H1 (cell line): Measurements from ENCODE around the gene COL4A1. TPM values are rescaled to one million over a fixed set of nuclear protein-coding genes. Genes with fewer than 3 reads are reported as not detected.

ENCODE experiments used
- ASH2L ChIP-seq: fragments of 200-600, 300-600 bp; sonication (generic); IDR thresholded peaks from one replicate; pipeline ENCODE4 v1.7.1; 2017; ENCODE audit warnings: low read length
- CHD2 ChIP-seq: IDR thresholded peaks from 2 replicates; pipeline ENCODE4 v1.6.1; 2012; ENCODE audit warnings: low read length, improper control_type of control experiment
- CHD7 ChIP-seq: fragments of 300-600 bp; sonication (generic); IDR thresholded peaks from 2 replicates; pipeline ENCODE4 v1.7.1; 2012; ENCODE audit warnings: low read length, moderate library complexity, mild to moderate bottlenecking, inconsistent platforms; ENCODE audit not compliant: insufficient replicate concordance
- CTBP2 ChIP-seq: IDR thresholded peaks from 2 replicates; pipeline ENCODE4 v1.7.0; 2011; ENCODE audit warnings: borderline replicate concordance, mild to moderate bottlenecking, moderate library complexity, mixed read lengths, low read length; ENCODE audit not compliant: insufficient read depth, insufficient read length
- HDAC2 ChIP-seq, 2 experiments: fragments of 300-600 bp in 1 of 2; sonication (generic) in 1 of 2; IDR thresholded peaks; 2 replicates each; pipeline ENCODE4 v1.6.1; 2011 to 2012; ENCODE audit warnings: low read depth in 2 of 2, low read length in 2 of 2, mild to moderate bottlenecking in 2 of 2, moderate library complexity in 2 of 2, borderline replicate concordance in 1 of 2, inconsistent platforms in 1 of 2
- RAD21 ChIP-seq, 2 experiments: IDR thresholded peaks in 1 of 2; conservative IDR thresholded peaks in 1 of 2; 2 replicates each; pipeline ENCODE4 v1.6.1; 2011; ENCODE audit warnings: low read depth in 2 of 2, low read length in 2 of 2, improper control_type of control experiment in 1 of 2, inconsistent platforms in 1 of 2, mild to moderate bottlenecking in 1 of 2, moderate library complexity in 1 of 2
- SUZ12 ChIP-seq: fragments of 200-600 bp; sonication (generic); IDR thresholded peaks from 2 replicates; pipeline ENCODE4 v1.6.1; 2012; ENCODE audit warnings: mild to moderate bottlenecking, inconsistent platforms, low read length, moderate library complexity, mixed read lengths
- TAF7 ChIP-seq: optimal IDR thresholded peaks from 2 replicates; pipeline ENCODE3; 2011; ENCODE audit warnings: low read depth, mild to moderate bottlenecking, inconsistent platforms, low read length, moderate library complexity, borderline replicate concordance
- TEAD4 ChIP-seq: IDR thresholded peaks from 2 replicates; pipeline ENCODE4 v1.6.1; 2012; ENCODE audit warnings: low read depth, low read length, inconsistent platforms, mixed read lengths
- YY1 ChIP-seq: IDR thresholded peaks from 2 replicates; pipeline ENCODE4 v1.6.1; 2011; ENCODE audit warnings: low read depth, mild to moderate bottlenecking, low read length
- polyA plus RNA-seq, 7 experiments: library from polyadenylated mRNA; depleted of rRNA in 3 of 7; stranded (reverse) in 5 of 7; unstranded in 2 of 7; fragments of >200 nt in 5 of 7; fragments of 200-250 nt in 2 of 7; gene quantifications; 1 replicate in 5 of 7; 2 replicates in 1 of 7; 4 replicates in 1 of 7; pipeline versions ENCODE4 v1.2.1 to v1.2.3, GENCODE V29; 2011 to 2013; ENCODE audit warnings: missing spikeins in 2 of 7, mixed read lengths in 2 of 7
- total RNA-seq: library from RNA; stranded (reverse); fragmentation: NEBNext Ultra II Directional; extraction: Animal tissue kit (Norgen Biotek cat#: 25700); gene quantifications from 2 replicates; pipeline ENCODE4 v1.2.1, GENCODE V29; 2021

The COL4A1 gene
- total and polyA plus RNA-seq, 2 of the 8 experiments (the other 6 are each of a cell fraction or from before 2014, with no cell fraction given): 30.7 to 82.0 TPM

- no peak for TF ChIP-seq CHD7
- no peak for TF ChIP-seq TAF7
- TF ChIP-seq TEAD4: no peak
- TF ChIP-seq CTBP2: no peak
- no peak for TF ChIP-seq SUZ12
- TF ChIP-seq HDAC2 (IDR thresholded peaks at IDR 0.05; ENCODE audit: borderline replicate concordance in 1 of 2, low read depth in 2 of 2, low read length in 2 of 2): no peak
- no peak for TF ChIP-seq RAD21 (IDR thresholded peaks at IDR 0.05 in 1 of 2, conservative IDR thresholded peaks at IDR 0.05 in 1 of 2; ENCODE audit: low read depth in 2 of 2, low read length in 2 of 2)
- no peak for TF ChIP-seq CHD2
- no peak for TF ChIP-seq ASH2L
- TF ChIP-seq YY1: no peak
Observed at GRCh38 chr13:110124201-110124940, 182.6 kb downstream of the COL4A1 start (continued).
